ENCODE results near the gene CLEC7A.

GRCh38 chr12:10178821-10179220 is 48.8 kb upstream of the CLEC7A start, which contains the start of gene TMEM52B:
- TF ChIP-seq CTCF (IDR thresholded peaks at IDR 0.05; ENCODE audit: insufficient read depth, low read depth, low read length) (no peak), EZH2 (IDR thresholded peaks at IDR 0.05; ENCODE audit: insufficient read depth, low read length) (no peak)

All from astrocyte (in vitro differentiated cells and primary cell).